Esophagus squamous epithelium (tissue), 4 donors: ENCODE results near the gene AHRR.

Source experiments
- POLR2A ChIP-seq, 4 donors: fragments of 450-650 bp; IDR thresholded peaks; one replicate each; pipeline ENCODE4 v1.6.1; 2017; ENCODE audit warnings: antibody characterized with exemption in 4 of 4, mild to moderate bottlenecking in 4 of 4, moderate library complexity in 3 of 4
- TF ChIP-seq, protein P1 (sequence below), 6 experiments: fragments of 450-650 bp in 4 of 6; fragments of 200-600 bp in 2 of 6; sonication (generic) in 2 of 6; IDR thresholded peaks; one replicate each; pipeline ENCODE4 v1.5.1; 2016 to 2019; ENCODE audit warnings: antibody characterized with exemption in 6 of 6, mild to moderate bottlenecking in 4 of 6, moderate library complexity in 4 of 6

DNA sequence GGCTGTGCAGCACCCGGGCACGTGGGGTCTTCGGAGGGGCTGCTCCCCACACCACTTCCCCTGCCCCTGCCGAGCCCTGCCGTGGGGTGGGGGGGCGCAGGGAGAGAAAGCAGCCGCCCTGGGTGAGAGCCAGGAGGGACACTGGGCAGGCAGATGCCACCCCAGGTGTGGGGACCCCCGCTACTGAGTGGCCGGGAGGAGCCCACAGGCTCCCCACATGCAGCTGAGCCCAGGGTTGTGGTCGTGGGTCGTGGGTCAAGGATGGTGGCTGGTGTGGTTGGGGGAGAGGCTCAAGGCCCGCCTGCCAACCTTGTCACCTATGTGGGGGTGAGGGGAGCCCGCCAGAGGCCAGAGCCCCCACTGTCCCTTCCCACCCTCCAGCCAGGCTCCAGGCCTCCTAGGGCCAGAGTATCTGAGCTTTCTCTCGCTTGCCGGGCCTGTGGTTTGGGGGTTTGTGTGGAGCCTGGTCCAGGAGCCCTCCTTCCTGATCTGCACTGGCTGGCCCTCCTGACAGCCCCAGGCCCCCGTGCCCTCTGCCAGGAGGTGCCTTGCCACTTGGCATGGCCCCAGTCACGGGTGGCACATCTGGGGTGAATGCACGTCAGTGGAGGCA lies 157.0 kb downstream of the AHRR start:
- TF ChIP-seq POLR2A (IDR thresholded peaks at IDR 0.05) = no peak
- TF ChIP-seq, protein P1, sequence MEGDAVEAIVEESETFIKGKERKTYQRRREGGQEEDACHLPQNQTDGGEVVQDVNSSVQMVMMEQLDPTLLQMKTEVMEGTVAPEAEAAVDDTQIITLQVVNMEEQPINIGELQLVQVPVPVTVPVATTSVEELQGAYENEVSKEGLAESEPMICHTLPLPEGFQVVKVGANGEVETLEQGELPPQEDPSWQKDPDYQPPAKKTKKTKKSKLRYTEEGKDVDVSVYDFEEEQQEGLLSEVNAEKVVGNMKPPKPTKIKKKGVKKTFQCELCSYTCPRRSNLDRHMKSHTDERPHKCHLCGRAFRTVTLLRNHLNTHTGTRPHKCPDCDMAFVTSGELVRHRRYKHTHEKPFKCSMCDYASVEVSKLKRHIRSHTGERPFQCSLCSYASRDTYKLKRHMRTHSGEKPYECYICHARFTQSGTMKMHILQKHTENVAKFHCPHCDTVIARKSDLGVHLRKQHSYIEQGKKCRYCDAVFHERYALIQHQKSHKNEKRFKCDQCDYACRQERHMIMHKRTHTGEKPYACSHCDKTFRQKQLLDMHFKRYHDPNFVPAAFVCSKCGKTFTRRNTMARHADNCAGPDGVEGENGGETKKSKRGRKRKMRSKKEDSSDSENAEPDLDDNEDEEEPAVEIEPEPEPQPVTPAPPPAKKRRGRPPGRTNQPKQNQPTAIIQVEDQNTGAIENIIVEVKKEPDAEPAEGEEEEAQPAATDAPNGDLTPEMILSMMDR (IDR thresholded peaks at IDR 0.05) = no peak
